ENCODE results near the gene KIAA1328. TPM values are rescaled to one million over a fixed set of nuclear protein-coding genes. Genes with fewer than 3 reads are reported as not detected.
A peak's percentile ranks its signal among the peaks of the same experiment; 100 is the strongest.

The KIAA1328 gene
- total RNA-seq, 1 donor = 8.7 TPM

DNA sequence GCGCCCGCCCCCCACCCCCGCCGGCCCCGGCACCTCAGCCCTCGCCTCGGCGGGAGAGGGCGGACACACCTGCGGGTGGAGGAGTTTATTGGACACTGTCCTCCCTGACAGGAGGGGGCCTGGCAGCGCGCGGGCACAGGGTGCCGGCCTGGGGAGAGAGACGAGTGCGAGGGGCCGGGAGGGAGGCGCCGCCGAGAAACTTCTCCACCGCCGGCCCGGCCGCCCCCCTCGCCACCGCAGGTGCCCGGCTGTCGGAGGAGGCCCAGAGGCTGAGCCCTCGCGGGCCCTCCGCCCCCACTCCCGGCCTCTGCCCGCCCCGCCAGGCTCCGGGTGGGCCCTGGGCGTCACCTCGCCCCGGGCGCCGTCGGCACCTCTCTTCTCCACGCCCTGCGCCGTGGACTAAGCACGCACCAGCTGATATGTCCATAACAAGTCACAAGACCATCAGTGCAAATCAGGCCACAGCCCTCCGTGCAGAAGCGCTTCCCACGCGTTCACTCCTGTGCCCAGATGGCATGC lies 425.4 kb downstream of the KIAA1328 start:
- H4K20me1 ChIP-seq (ENCODE audit: insufficient read depth, low read length) = no peaks in the 10 kb centered on the region
- no peak overlapping the region for H2AFZ ChIP-seq (ENCODE audit: low read length)
- no peak overlapping the region for H3K4me2 ChIP-seq (ENCODE audit: insufficient read depth, low read length)
- H3K4me3 ChIP-seq (ENCODE audit: insufficient read depth, low read length) = no peak overlapping the region
- H3K36me3 ChIP-seq (ENCODE audit: insufficient read depth, low read length) = no peaks in the 10 kb centered on the region
- no peaks in the 10 kb centered on the region for H3K79me2 ChIP-seq (ENCODE audit: insufficient read depth, low read length)
- no peaks in the 10 kb centered on the region for H3K4me1 ChIP-seq (ENCODE audit: insufficient read depth, low read length)
- TF ChIP-seq, protein P1, sequence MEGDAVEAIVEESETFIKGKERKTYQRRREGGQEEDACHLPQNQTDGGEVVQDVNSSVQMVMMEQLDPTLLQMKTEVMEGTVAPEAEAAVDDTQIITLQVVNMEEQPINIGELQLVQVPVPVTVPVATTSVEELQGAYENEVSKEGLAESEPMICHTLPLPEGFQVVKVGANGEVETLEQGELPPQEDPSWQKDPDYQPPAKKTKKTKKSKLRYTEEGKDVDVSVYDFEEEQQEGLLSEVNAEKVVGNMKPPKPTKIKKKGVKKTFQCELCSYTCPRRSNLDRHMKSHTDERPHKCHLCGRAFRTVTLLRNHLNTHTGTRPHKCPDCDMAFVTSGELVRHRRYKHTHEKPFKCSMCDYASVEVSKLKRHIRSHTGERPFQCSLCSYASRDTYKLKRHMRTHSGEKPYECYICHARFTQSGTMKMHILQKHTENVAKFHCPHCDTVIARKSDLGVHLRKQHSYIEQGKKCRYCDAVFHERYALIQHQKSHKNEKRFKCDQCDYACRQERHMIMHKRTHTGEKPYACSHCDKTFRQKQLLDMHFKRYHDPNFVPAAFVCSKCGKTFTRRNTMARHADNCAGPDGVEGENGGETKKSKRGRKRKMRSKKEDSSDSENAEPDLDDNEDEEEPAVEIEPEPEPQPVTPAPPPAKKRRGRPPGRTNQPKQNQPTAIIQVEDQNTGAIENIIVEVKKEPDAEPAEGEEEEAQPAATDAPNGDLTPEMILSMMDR (IDR thresholded peaks at IDR 0.05; ENCODE audit: extremely low read depth, low read depth, low read length) = no peak
- peak; percentile 68 for DNase-seq (ENCODE audit: insufficient read length, low spot score, missing footprints)
- no peaks in the 10 kb centered on the region for H3K9me3 ChIP-seq (ENCODE audit: low read depth, low read length)
- H3K27ac ChIP-seq (ENCODE audit: low read depth, low read length) = no peak overlapping the region
- H3K27me3 ChIP-seq (ENCODE audit: insufficient read depth, low read length) = peaks cover 44% of the 10 kb centered on the region

DNA sequence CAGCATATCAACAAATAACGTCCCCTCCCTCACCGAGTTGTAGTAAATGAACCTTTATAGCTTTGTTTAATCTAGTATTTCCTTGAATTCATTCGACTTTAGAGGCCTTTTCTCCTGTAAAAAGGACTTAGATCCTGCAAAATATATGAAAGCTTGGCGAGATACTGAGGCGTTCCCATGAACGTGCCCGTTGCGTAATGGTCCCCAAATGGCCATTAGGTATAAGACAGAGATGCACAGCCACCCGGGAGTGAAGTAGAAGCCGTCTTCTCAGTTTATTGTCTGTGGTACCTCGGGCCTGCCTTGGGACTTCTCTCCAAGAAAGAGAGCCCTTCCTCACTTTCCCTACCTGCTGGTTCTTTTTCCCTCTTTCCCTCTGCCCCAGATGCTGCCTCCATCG lies 426.0 kb downstream of the KIAA1328 start:
- H3K27me3 ChIP-seq (ENCODE audit: insufficient read depth, low read length) = peaks cover 44% of the 10 kb centered on the region
- no peak overlapping the region for H3K27ac ChIP-seq (ENCODE audit: low read depth, low read length)
- H4K20me1 ChIP-seq (ENCODE audit: insufficient read depth, low read length) = no peaks in the 10 kb centered on the region
- no peak overlapping the region for H2AFZ ChIP-seq (ENCODE audit: low read length)
- H3K79me2 ChIP-seq (ENCODE audit: insufficient read depth, low read length) = no peaks in the 10 kb centered on the region
- H3K36me3 ChIP-seq (ENCODE audit: insufficient read depth, low read length) = no peaks in the 10 kb centered on the region
- TF ChIP-seq, protein P1 (IDR thresholded peaks at IDR 0.05; ENCODE audit: extremely low read depth, low read depth, low read length) = no peak
- no peaks in the 10 kb centered on the region for H3K9me3 ChIP-seq (ENCODE audit: low read depth, low read length)
- no peak overlapping the region for H3K4me3 ChIP-seq (ENCODE audit: insufficient read depth, low read length)
- H3K4me1 ChIP-seq (ENCODE audit: insufficient read depth, low read length) = no peaks in the 10 kb centered on the region
- no peak overlapping the region for H3K4me2 ChIP-seq (ENCODE audit: insufficient read depth, low read length)
- no peak for DNase-seq (ENCODE audit: insufficient read length, low spot score, missing footprints)

DNA sequence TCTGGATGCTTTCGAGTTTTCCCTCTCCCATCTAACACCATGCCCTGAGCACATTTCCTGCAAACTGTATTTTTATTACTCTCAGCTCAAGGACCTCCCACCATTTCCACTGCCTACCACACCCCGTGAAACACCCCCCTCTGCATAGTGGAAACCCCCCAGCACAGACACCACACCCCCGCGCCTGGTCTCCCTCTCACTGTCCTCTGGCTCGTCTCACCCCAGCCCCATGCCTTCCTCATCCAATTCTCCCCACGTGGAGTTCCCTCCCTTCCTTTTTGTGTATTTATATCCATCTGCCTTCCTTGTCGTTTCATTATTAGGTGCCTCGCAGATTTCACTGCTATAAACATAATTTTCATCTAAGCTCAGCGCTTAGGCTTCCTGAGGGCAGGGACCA lies 429.2 kb downstream of the KIAA1328 start:
- H2AFZ ChIP-seq (ENCODE audit: low read length) = no peak overlapping the region
- no peaks in the 10 kb centered on the region for H3K36me3 ChIP-seq (ENCODE audit: insufficient read depth, low read length)

DNA sequence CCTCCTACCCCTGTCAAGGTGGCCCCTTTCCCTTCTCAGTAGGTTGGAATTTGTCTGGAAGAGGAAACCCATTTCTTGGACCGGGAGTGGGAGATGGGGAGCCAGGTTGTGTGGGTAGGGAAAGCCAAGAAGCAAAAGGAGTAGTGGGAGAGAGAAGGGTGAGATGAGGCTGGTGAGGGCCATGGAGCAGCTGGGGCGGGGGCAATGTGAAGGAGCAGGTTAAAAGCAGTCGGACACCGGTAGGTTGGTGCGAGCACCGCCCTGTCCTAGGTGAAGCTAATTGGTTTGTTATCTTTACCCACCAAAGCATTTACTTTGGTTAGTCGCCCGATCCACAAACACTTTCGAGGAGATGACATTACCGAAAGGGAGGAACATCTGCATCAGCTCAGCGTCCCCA lies 429.9 kb downstream of the KIAA1328 start:
- H3K9me3 ChIP-seq (ENCODE audit: low read depth, low read length) = no peaks in the 10 kb centered on the region
- peaks cover 40% of the 10 kb centered on the region for H3K27me3 ChIP-seq (ENCODE audit: insufficient read depth, low read length)
- no peaks in the 10 kb centered on the region for H3K4me1 ChIP-seq (ENCODE audit: insufficient read depth, low read length)
- no peak overlapping the region for H2AFZ ChIP-seq (ENCODE audit: low read length)
- no peaks in the 10 kb centered on the region for H3K79me2 ChIP-seq (ENCODE audit: insufficient read depth, low read length)
- H3K4me3 ChIP-seq (ENCODE audit: insufficient read depth, low read length) = no peak overlapping the region
- no peaks in the 10 kb centered on the region for H3K36me3 ChIP-seq (ENCODE audit: insufficient read depth, low read length)
- H4K20me1 ChIP-seq (ENCODE audit: insufficient read depth, low read length) = no peaks in the 10 kb centered on the region
- DNase-seq (ENCODE audit: insufficient read length, low spot score, missing footprints) = no peak
- no peak overlapping the region for H3K4me2 ChIP-seq (ENCODE audit: insufficient read depth, low read length)
- no peak overlapping the region for H3K27ac ChIP-seq (ENCODE audit: low read depth, low read length)
- TF ChIP-seq, protein P1 (IDR thresholded peaks at IDR 0.05; ENCODE audit: extremely low read depth, low read depth, low read length) = no peak

More for the DNA sequence above, 429.2 kb downstream of the KIAA1328 start:
- Histone ChIP-seq H4K20me1 (ENCODE audit: insufficient read depth, low read length) (no peaks in the 10 kb centered on the region), H3K4me1 (ENCODE audit: insufficient read depth, low read length) (no peaks in the 10 kb centered on the region), H3K9me3 (ENCODE audit: low read depth, low read length) (no peaks in the 10 kb centered on the region), H3K4me3 (ENCODE audit: insufficient read depth, low read length) (no peak overlapping the region), H3K27me3 (ENCODE audit: insufficient read depth, low read length) (peaks cover 44% of the 10 kb centered on the region), H3K79me2 (ENCODE audit: insufficient read depth, low read length) (no peaks in the 10 kb centered on the region), H3K27ac (ENCODE audit: low read depth, low read length) (no peak overlapping the region), H3K4me2 (ENCODE audit: insufficient read depth, low read length) (no peak overlapping the region)
- no peak for DNase-seq (ENCODE audit: insufficient read length, low spot score, missing footprints)
- TF ChIP-seq, protein P1 (IDR thresholded peaks at IDR 0.05; ENCODE audit: extremely low read depth, low read depth, low read length) = no peak

All from osteoblast (primary cell).